H1 (cell line): ENCODE data around the gene CASP1. TPM values are rescaled to one million over a fixed set of nuclear protein-coding genes. Genes with fewer than 3 reads are reported as not detected.

Experiments
- CTCF ChIA-PET: fragments of 300-600 bp; sonication (Branson Sonifier 250); formaldehyde crosslinking; loops from one replicate; lab custom pipeline; 2021; ENCODE audit not compliant: partially characterized antibody; lab: Charles Lee
- POLR2A ChIA-PET: fragments of 300-600 bp; sonication (Branson Sonifier 250); formaldehyde crosslinking; loops from one replicate; lab custom pipeline; 2021; ENCODE audit warnings: inconsistent platforms; ENCODE audit not compliant: partially characterized antibody; lab: Charles Lee
- DNase-seq, 2 experiments: peaks; one replicate each; pipeline versions ENCODE4 v3.0.0 to v3.0.0-alpha.2; 2010 to 2022; ENCODE audit warnings: low spot score in 2 of 2, low read depth in 1 of 2, mixed read lengths in 1 of 2
- FAIRE-seq: peaks from 2 replicates; lab custom pipeline; 2011; peaks lifted over from hg19 to GRCh38; lab: Jason Lieb, UNC
- H2AFZ ChIP-seq: 2 replicates; pipeline ENCODE4 v1.8.1; 2012; ENCODE audit warnings: low read length, inconsistent platforms
- H2AK5ac ChIP-seq: 2 replicates; pipeline ENCODE4 v1.6.1; 2013; ENCODE audit warnings: low read depth, low read length
- H2BK120ac ChIP-seq: replicated peaks from 2 replicates; pipeline ENCODE3; 2013; ENCODE audit warnings: low read depth, low read length, inconsistent platforms
- H2BK12ac ChIP-seq: 2 replicates; pipeline ENCODE4 v1.6.1; 2013; ENCODE audit warnings: low read depth, low read length
- H2BK15ac ChIP-seq: 2 replicates; pipeline ENCODE4 v1.6.1; 2013; ENCODE audit warnings: low read length
- H2BK20ac ChIP-seq: 2 replicates; pipeline ENCODE4 v1.6.1; 2013; ENCODE audit warnings: low read length
- H2BK5ac ChIP-seq: 2 replicates; pipeline ENCODE4 v1.6.1; 2013; ENCODE audit warnings: low read depth, low read length
- H3K14ac ChIP-seq: 2 replicates; pipeline ENCODE4 v1.6.1; 2013; ENCODE audit warnings: inconsistent platforms; ENCODE audit not compliant: insufficient read length
- H3K18ac ChIP-seq: 2 replicates; pipeline ENCODE4 v1.6.1; 2013; ENCODE audit warnings: low read length; ENCODE audit errors: extremely low read depth
- H3K23ac ChIP-seq: 2 replicates; pipeline ENCODE4 v1.6.1; 2013; ENCODE audit warnings: inconsistent platforms; ENCODE audit not compliant: insufficient read length
- H3K23me2 ChIP-seq: 2 replicates; pipeline ENCODE4 v1.6.1; 2013; ENCODE audit warnings: low read depth, low read length
- H3K27ac ChIP-seq: 2 replicates; pipeline ENCODE4 v1.6.1; 2011; ENCODE audit warnings: low read depth, low read length, inconsistent platforms
- H3K27me3 ChIP-seq, 4 experiments: replicated peaks in 1 of 4; 1 replicate in 1 of 4; 2 replicates in 3 of 4; pipeline versions ENCODE4 v1.6.1 to v1.8.1; 2011 to 2013; ENCODE audit warnings: low read length in 3 of 4, mild to moderate bottlenecking in 3 of 4, inconsistent platforms in 2 of 4, mixed read lengths in 2 of 4, moderate library complexity in 1 of 4; ENCODE audit not compliant: control insufficient read depth in 3 of 4, insufficient read depth in 3 of 4; ENCODE audit errors: extremely low read depth in 1 of 4
- H3K36me3 ChIP-seq, 4 experiments: 2 replicates each; pipeline versions ENCODE4 v1.6.1 to v1.8.1; 2011 to 2013; ENCODE audit warnings: mild to moderate bottlenecking in 4 of 4, low read length in 3 of 4, moderate library complexity in 2 of 4, control low read depth in 1 of 4, inconsistent platforms in 1 of 4; ENCODE audit not compliant: insufficient read depth in 4 of 4, control insufficient read depth in 2 of 4
- H3K4ac ChIP-seq: replicated peaks from 2 replicates; pipeline ENCODE3; 2013; ENCODE audit warnings: low read length, low read depth, mixed read lengths, inconsistent platforms; ENCODE audit not compliant: insufficient read length
- H3K4me1 ChIP-seq, 4 experiments: replicated peaks in 1 of 4; 1 replicate in 1 of 4; 2 replicates in 3 of 4; pipeline versions ENCODE4 v1.6.1 to v1.8.1; 2011 to 2013; ENCODE audit warnings: low read length in 3 of 4, inconsistent platforms in 2 of 4, mixed read lengths in 1 of 4; ENCODE audit not compliant: insufficient read depth in 4 of 4, control insufficient read depth in 3 of 4
- H3K4me2 ChIP-seq, 2 experiments: 2 replicates each; pipeline versions ENCODE4 v1.6.1 to v1.8.1; 2011 to 2013; ENCODE audit warnings: low read depth in 2 of 2, low read length in 2 of 2, control low read depth in 1 of 2, inconsistent platforms in 1 of 2, mild to moderate bottlenecking in 1 of 2; ENCODE audit not compliant: insufficient read depth in 1 of 2
- H3K4me3 ChIP-seq, 4 experiments: fragments of 200-600, 300-600 bp in 1 of 4; sonication (generic), shearing (Covaris generic), sonication (Bioruptor Twin) in 1 of 4; 2 replicates each; pipeline versions ENCODE4 v1.5.1 to v1.8.1; 2011 to 2016; ENCODE audit warnings: low read length in 4 of 4, low read depth in 3 of 4, control low read depth in 2 of 4, inconsistent platforms in 2 of 4, mild to moderate bottlenecking in 2 of 4, mixed read lengths in 1 of 4, moderate library complexity in 1 of 4; ENCODE audit not compliant: insufficient read depth in 2 of 4; ENCODE audit errors: extremely low read depth in 1 of 4
- H3K56ac ChIP-seq: replicated peaks from 2 replicates; pipeline ENCODE3; 2013; ENCODE audit warnings: low read depth, mild to moderate bottlenecking, mixed read lengths, low read length, inconsistent platforms; ENCODE audit not compliant: insufficient read length
- H3K79me1 ChIP-seq: 2 replicates; pipeline ENCODE4 v1.6.1; 2013; ENCODE audit warnings: low read depth, low read length, control low read depth
- H3K79me2 ChIP-seq, 2 experiments: 2 replicates each; pipeline versions ENCODE4 v1.6.1 to v1.8.1; 2012 to 2013; ENCODE audit warnings: low read length in 2 of 2, mild to moderate bottlenecking in 2 of 2, inconsistent platforms in 1 of 2; ENCODE audit not compliant: insufficient read depth in 2 of 2, control insufficient read depth in 1 of 2
- H3K9ac ChIP-seq, 4 experiments: replicated peaks in 1 of 4; 1 replicate in 1 of 4; 2 replicates in 3 of 4; pipeline versions ENCODE4 v1.6.1 to v1.8.1; 2011 to 2013; ENCODE audit warnings: low read depth in 3 of 4, low read length in 3 of 4, control low read depth in 2 of 4, mild to moderate bottlenecking in 2 of 4, moderate library complexity in 2 of 4, inconsistent platforms in 1 of 4; ENCODE audit errors: extremely low read depth in 1 of 4
- H3K9me3 ChIP-seq, 2 experiments: 2 replicates each; pipeline versions ENCODE4 v1.6.1 to v1.8.1; 2012 to 2013; ENCODE audit warnings: mild to moderate bottlenecking in 2 of 2, moderate library complexity in 2 of 2, control low read depth in 1 of 2, inconsistent platforms in 1 of 2, low read depth in 1 of 2, low read length in 1 of 2, mixed read lengths in 1 of 2; ENCODE audit not compliant: insufficient read depth in 2 of 2
- H4K20me1 ChIP-seq, 2 experiments: replicated peaks in 1 of 2; 2 replicates each; pipeline versions ENCODE3 to v1.8.1; 2011 to 2013; ENCODE audit warnings: inconsistent platforms in 2 of 2, low read length in 2 of 2, mild to moderate bottlenecking in 1 of 2; ENCODE audit not compliant: insufficient read depth in 2 of 2, control insufficient read depth in 1 of 2
- H4K5ac ChIP-seq: 2 replicates; pipeline ENCODE4 v1.6.1; 2013; ENCODE audit warnings: low read length, low read depth, mixed read lengths, inconsistent platforms; ENCODE audit not compliant: insufficient read length
- H4K8ac ChIP-seq: 2 replicates; pipeline ENCODE4 v1.8.0; 2013; ENCODE audit warnings: mild to moderate bottlenecking, moderate library complexity, low read length, inconsistent platforms; ENCODE audit not compliant: insufficient read depth; ENCODE audit errors: extremely low read depth
- H4K91ac ChIP-seq: replicated peaks from 2 replicates; pipeline ENCODE3; 2013; ENCODE audit warnings: low read length, mixed read lengths, inconsistent platforms; ENCODE audit not compliant: insufficient read length
- GTF2F1 ChIP-seq: IDR thresholded peaks from 2 replicates; pipeline ENCODE4 v1.6.1; 2012; ENCODE audit warnings: low read depth, low read length, improper control_type of control experiment, borderline replicate concordance
- HDAC6 ChIP-seq: IDR thresholded peaks from one replicate; pipeline ENCODE4 v1.7.1; 2012; ENCODE audit warnings: low read depth, mild to moderate bottlenecking, inconsistent platforms, low read length, moderate library complexity
- RXRA ChIP-seq: IDR thresholded peaks from 2 replicates; pipeline ENCODE4 v1.6.1; 2011; ENCODE audit warnings: low read depth, mild to moderate bottlenecking, low read length, moderate library complexity; ENCODE audit not compliant: insufficient read depth
- WGBS, 2 experiments: shearing (Covaris generic) in 1 of 2; methylation state at CpG; one replicate each; pipeline versions ENCODE4 v1.1.6 to v1.1.7; 2013 to 2015; ENCODE audit warnings: low lambda C conversion rate in 2 of 2, mixed read lengths in 2 of 2, inconsistent platforms in 1 of 2, low coverage in 1 of 2, missing lambda C conversion rate in 1 of 2; ENCODE audit not compliant: insufficient replicate concordance in 2 of 2, insufficient coverage in 1 of 2, insufficient read length in 1 of 2; ENCODE audit errors: extremely low coverage in 1 of 2, missing lambda C conversion rate in 1 of 2; 5-methylcytosine and 5-hydroxymethylcytosine counted together
- polyA plus RNA-seq, 7 experiments: library from polyadenylated mRNA; depleted of rRNA in 3 of 7; stranded (reverse) in 5 of 7; unstranded in 2 of 7; fragments of >200 nt in 5 of 7; fragments of 200-250 nt in 2 of 7; gene quantifications; 1 replicate in 5 of 7; 2 replicates in 1 of 7; 4 replicates in 1 of 7; pipeline versions ENCODE4 v1.2.1 to v1.2.3, GENCODE V29; 2011 to 2013; ENCODE audit warnings: missing spikeins in 2 of 7, mixed read lengths in 2 of 7
- total RNA-seq: library from RNA; stranded (reverse); fragmentation: NEBNext Ultra II Directional; extraction: Animal tissue kit (Norgen Biotek cat#: 25700); gene quantifications from 2 replicates; pipeline ENCODE4 v1.2.1, GENCODE V29; 2021

The CASP1 gene
- total and polyA plus RNA-seq, 2 of the 8 experiments (the other 6 are each of a cell fraction or from before 2014, with no cell fraction given), result not detected

GRCh38 chr11:104997288-104997687, 37.7 kb downstream of the CASP1 start:
- FAIRE-seq (no peak), DNase-seq (no peak)
- Histone ChIP-seq H2BK20ac (no peak overlapping the region), H3K14ac (no peak overlapping the region), H3K9ac (no peak overlapping the region), H3K4ac (no peak overlapping the region), H4K8ac (no peak overlapping the region), H2BK120ac (no peak overlapping the region), H4K5ac (no peak overlapping the region), H4K20me1 (no peaks in the 10 kb centered on the region), H3K4me2 (no peak overlapping the region), H3K23me2 (0 out of 2 replicates have a peak, but pooled peaks cover 2% of the 10 kb centered on the region), H3K27ac (no peak overlapping the region), H3K27me3 (no peaks in the 10 kb centered on the region), H4K91ac (no peak overlapping the region), H3K4me1 (no peaks in the 10 kb centered on the region), H2AFZ (no peak overlapping the region), H3K79me2 (no peaks in the 10 kb centered on the region), H2BK15ac (no peak overlapping the region), H2BK12ac (no peak overlapping the region), H3K9me3 (no peaks in the 10 kb centered on the region), H3K79me1 (no peaks in the 10 kb centered on the region), H3K4me3 (no peak overlapping the region), H2AK5ac (no peak overlapping the region), H3K18ac (no peak overlapping the region), H2BK5ac (no peak overlapping the region), H3K23ac (no peak overlapping the region), H3K56ac (no peak overlapping the region), H3K36me3 (no peaks in the 10 kb centered on the region)
- TF ChIP-seq RXRA, result no peak
- no peak for TF ChIP-seq HDAC6
- TF ChIP-seq GTF2F1, result no peak
- ChIA-PET POLR2A (no interaction called here), CTCF (interaction anchor here (0.9 to 2.1 kb wide), 7 partner anchors 9 to 52 kb away, joined by 3 to 7 read pairs (median 4); no protein-coding TSS in a partner anchor)
- WGBS, 2 experiments, result 92% methylated on average over 6 of the region's 6 CpGs; no CpG with 5 or more reads in 1 of the 2 experiments
